Keratinocyte (primary cell): ENCODE results near the gene BORCS6. TPM values are rescaled to one million over a fixed set of nuclear protein-coding genes. Genes with fewer than 3 reads are reported as not detected.
A peak's percentile ranks its signal among the peaks of the same experiment; 100 is the strongest.
"Not testable (repeated sequence)": the region's sequence is repeated elsewhere in the genome, so short reads cannot be mapped to it uniquely, and the experiment has no call there.

Experiments used
- DNase-seq: peaks from one replicate; pipeline ENCODE4 v3.0.0-alpha.2; 2011; ENCODE audit warnings: low read depth, missing footprints, low spot score
- FAIRE-seq: peaks from 2 replicates; lab custom pipeline; 2011; peaks lifted over from hg19 to GRCh38; lab: Jason Lieb, UNC
- H2AFZ ChIP-seq: 2 replicates; pipeline ENCODE4 v1.6.0; 2012; ENCODE audit warnings: low read length, control low read depth, inconsistent platforms; ENCODE audit not compliant: control insufficient read depth
- H3K27ac ChIP-seq: 2 replicates; pipeline ENCODE4 v1.5.1; 2011; ENCODE audit warnings: low read length; ENCODE audit not compliant: control insufficient read depth, insufficient read depth
- H3K27me3 ChIP-seq: 3 replicates; pipeline ENCODE4 v1.6.0; 2011; ENCODE audit warnings: low read length; ENCODE audit not compliant: control insufficient read depth, insufficient read depth; ENCODE audit errors: extremely low read depth
- H3K36me3 ChIP-seq, 2 experiments: 2 replicates in 1 of 2; 3 replicates in 1 of 2; pipeline ENCODE4 v1.5.1; 2011; ENCODE audit warnings: low read length in 2 of 2, mild to moderate bottlenecking in 1 of 2; ENCODE audit not compliant: control insufficient read depth in 2 of 2, insufficient read depth in 2 of 2; ENCODE audit errors: extremely low read depth in 1 of 2
- H3K4me1 ChIP-seq: 3 replicates; pipeline ENCODE4 v1.5.1; 2011; ENCODE audit warnings: low read length; ENCODE audit not compliant: control insufficient read depth, insufficient read depth; ENCODE audit errors: extremely low read depth
- H3K4me2 ChIP-seq: 3 replicates; pipeline ENCODE4 v1.6.0; 2011; ENCODE audit warnings: low read depth, low read length; ENCODE audit not compliant: control insufficient read depth, insufficient read depth; ENCODE audit errors: extremely low read depth
- H3K4me3 ChIP-seq, 3 experiments: fragments of 200-600 bp in 1 of 3; sonication (generic) in 1 of 3; 2 replicates in 2 of 3; 3 replicates in 1 of 3; pipeline ENCODE4 v1.5.1; 2011 to 2016; ENCODE audit warnings: low read length in 3 of 3, mild to moderate bottlenecking in 3 of 3, control low read depth in 2 of 3, inconsistent platforms in 1 of 3, low read depth in 1 of 3, mixed read lengths in 1 of 3, mixed run types in 1 of 3, moderate library complexity in 1 of 3; ENCODE audit not compliant: control insufficient read depth in 2 of 3, insufficient read depth in 2 of 3; ENCODE audit errors: extremely low read depth in 1 of 3
- H3K79me2 ChIP-seq: 2 replicates; pipeline ENCODE4 v1.6.0; 2012; ENCODE audit warnings: low read length; ENCODE audit not compliant: control insufficient read depth, insufficient read depth
- H3K9ac ChIP-seq: 3 replicates; pipeline ENCODE4 v1.6.0; 2011; ENCODE audit warnings: low read length; ENCODE audit not compliant: control insufficient read depth, insufficient read depth; ENCODE audit errors: extremely low read depth
- H3K9me1 ChIP-seq: 3 replicates; pipeline ENCODE4 v1.6.0; 2011; ENCODE audit warnings: low read length; ENCODE audit not compliant: control insufficient read depth, insufficient read depth; ENCODE audit errors: extremely low read depth
- H3K9me3 ChIP-seq: 2 replicates; pipeline ENCODE4 v1.5.1; 2012; ENCODE audit warnings: low read depth, low read length; ENCODE audit not compliant: control insufficient read depth
- H4K20me1 ChIP-seq: 3 replicates; pipeline ENCODE4 v1.6.0; 2011; ENCODE audit warnings: low read length; ENCODE audit not compliant: control insufficient read depth, insufficient read depth; ENCODE audit errors: extremely low read depth
- EZH2 ChIP-seq: IDR thresholded peaks from one replicate; pipeline ENCODE4 v1.6.1; 2012; ENCODE audit warnings: inconsistent platforms, mild to moderate bottlenecking, low read length, moderate library complexity
- dilution Hi-C: fragments of 300-500 bp; cut with MboI; formaldehyde crosslinking; loops from one replicate; pipeline ENCODE4 v1.7.0; 2020; ENCODE audit warnings: low sequenced_read_pairs; ENCODE audit not compliant: extremely low pct_ligation_motif_present
- polyA plus RNA-seq, 5 experiments: library from polyadenylated mRNA; depleted of rRNA in 3 of 5; stranded (reverse) in 3 of 5; stranded (forward) in 1 of 5; unstranded in 1 of 5; fragments of >200 nt; gene quantifications; 1 replicate in 1 of 5; 2 replicates in 3 of 5; 3 replicates in 1 of 5; pipeline versions ENCODE4 v1.2.1 to v1.2.3, GENCODE V29; 2011 to 2012; ENCODE audit warnings: missing spikeins in 2 of 5, low read depth in 1 of 5, low replicate concordance in 1 of 5
- TF ChIP-seq, protein P1 (sequence below), 3 experiments: IDR thresholded peaks in 1 of 3; conservative IDR thresholded peaks in 1 of 3; optimal IDR thresholded peaks in 1 of 3; 2 replicates in 2 of 3; 3 replicates in 1 of 3; pipeline versions ENCODE3 to v1.5.1; 2011; ENCODE audit warnings: low read length in 3 of 3, mild to moderate bottlenecking in 3 of 3, moderate library complexity in 2 of 3, control low read depth in 1 of 3, inconsistent platforms in 1 of 3; ENCODE audit not compliant: insufficient read depth in 2 of 3; ENCODE audit errors: extremely low read depth in 1 of 3

Gene BORCS6
- polyA plus RNA-seq, 1 donor (not counting 4 experiments of a cell fraction or from before 2014, with no cell fraction given), result 4.2 TPM

GRCh38 chr17:8173871-8174322 lies 16.1 kb downstream of the BORCS6 start:
- FAIRE-seq, result no peak
- Histone ChIP-seq H3K4me1 (peaks cover 20% of the 10 kb centered on the region), H3K4me2 (peak overlapping the region; percentile 94), H2AFZ (peak overlapping the region; percentile 71), H4K20me1 (no peaks in the 10 kb centered on the region), H3K9me3 (no peaks in the 10 kb centered on the region), H3K27ac (peak overlapping the region; percentile 95), H3K36me3 (no peaks in the 10 kb centered on the region), H3K27me3 (no peaks in the 10 kb centered on the region), H3K9me1 (no peaks in the 10 kb centered on the region), H3K79me2 (peaks cover 6% of the 10 kb centered on the region), H3K4me3 (peak overlapping the region; percentile 44 to 68 (median 60)), H3K9ac (peak overlapping the region; percentile 80)
- TF ChIP-seq, protein P1, sequence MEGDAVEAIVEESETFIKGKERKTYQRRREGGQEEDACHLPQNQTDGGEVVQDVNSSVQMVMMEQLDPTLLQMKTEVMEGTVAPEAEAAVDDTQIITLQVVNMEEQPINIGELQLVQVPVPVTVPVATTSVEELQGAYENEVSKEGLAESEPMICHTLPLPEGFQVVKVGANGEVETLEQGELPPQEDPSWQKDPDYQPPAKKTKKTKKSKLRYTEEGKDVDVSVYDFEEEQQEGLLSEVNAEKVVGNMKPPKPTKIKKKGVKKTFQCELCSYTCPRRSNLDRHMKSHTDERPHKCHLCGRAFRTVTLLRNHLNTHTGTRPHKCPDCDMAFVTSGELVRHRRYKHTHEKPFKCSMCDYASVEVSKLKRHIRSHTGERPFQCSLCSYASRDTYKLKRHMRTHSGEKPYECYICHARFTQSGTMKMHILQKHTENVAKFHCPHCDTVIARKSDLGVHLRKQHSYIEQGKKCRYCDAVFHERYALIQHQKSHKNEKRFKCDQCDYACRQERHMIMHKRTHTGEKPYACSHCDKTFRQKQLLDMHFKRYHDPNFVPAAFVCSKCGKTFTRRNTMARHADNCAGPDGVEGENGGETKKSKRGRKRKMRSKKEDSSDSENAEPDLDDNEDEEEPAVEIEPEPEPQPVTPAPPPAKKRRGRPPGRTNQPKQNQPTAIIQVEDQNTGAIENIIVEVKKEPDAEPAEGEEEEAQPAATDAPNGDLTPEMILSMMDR (optimal IDR thresholded peaks at IDR 0.05 in 1 of 3, IDR thresholded peaks at IDR 0.05 in 1 of 3, conservative IDR thresholded peaks at IDR 0.05 in 1 of 3; ENCODE audit: extremely low read depth in 1 of 3, insufficient read depth in 2 of 3, low read length in 3 of 3), result no peak
- dilution Hi-C loops, result no loop called here
- DNase-seq, result no peak

GRCh38 chr17:8173056-8173870 lies 16.7 kb downstream of the BORCS6 start:
- peaks cover 6% of the 10 kb centered on the region for H3K79me2 ChIP-seq
- H3K36me3 ChIP-seq, result no peaks in the 10 kb centered on the region
- H4K20me1 ChIP-seq, result no peaks in the 10 kb centered on the region
- FAIRE-seq (peak; percentile 73), DNase-seq (no peak)
- peak overlapping the region; percentile 94 for H3K4me2 ChIP-seq
- no peak overlapping the region for H2AFZ ChIP-seq
- H3K9me3 ChIP-seq, result no peaks in the 10 kb centered on the region
- TF ChIP-seq, protein P1 (optimal IDR thresholded peaks at IDR 0.05 in 1 of 3, IDR thresholded peaks at IDR 0.05 in 1 of 3, conservative IDR thresholded peaks at IDR 0.05 in 1 of 3; ENCODE audit: extremely low read depth in 1 of 3, insufficient read depth in 2 of 3, low read length in 3 of 3), result peak in 1 of 3 experiments; percentile 23
- no peak for TF ChIP-seq EZH2
- no peaks in the 10 kb centered on the region for H3K9me1 ChIP-seq
- H3K4me1 ChIP-seq, result peaks cover 20% of the 10 kb centered on the region
- H3K27me3 ChIP-seq, result no peaks in the 10 kb centered on the region
- peak overlapping the region; percentile 80 for H3K9ac ChIP-seq
- peak overlapping the region; percentile 95 for H3K27ac ChIP-seq
- dilution Hi-C loops, result no loop called here
- peak overlapping the region; percentile 44 to 68 (median 60) for H3K4me3 ChIP-seq

DNA sequence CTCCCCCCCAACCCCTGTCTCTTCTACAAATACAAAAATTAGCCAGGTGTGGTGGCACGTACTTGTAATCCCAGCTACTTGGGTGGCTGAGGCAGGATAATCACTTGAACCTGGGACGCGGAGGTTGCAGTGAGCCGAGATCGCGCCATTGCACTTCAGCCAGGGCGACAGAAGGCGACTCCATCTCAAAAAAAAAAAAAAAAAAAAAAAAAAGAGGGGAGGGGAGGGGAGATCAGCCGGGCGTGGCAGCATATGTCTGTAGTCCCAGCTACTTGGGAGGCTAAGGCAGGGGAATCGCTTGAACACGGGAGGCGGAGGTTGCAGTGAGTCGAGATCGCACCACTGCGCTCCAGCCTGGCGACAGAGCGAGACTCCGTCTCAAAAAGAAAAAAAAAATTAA lies 19.8 kb downstream of the BORCS6 start:
- not testable (repeated sequence) for FAIRE-seq, H3K27me3 ChIP-seq, H3K9me3 ChIP-seq

More for the DNA sequence above, 19.8 kb downstream of the BORCS6 start:
- H2AFZ ChIP-seq, H3K4me3 ChIP-seq, H3K27ac ChIP-seq, H3K4me2 ChIP-seq, H3K79me2 ChIP-seq, H4K20me1 ChIP-seq, H3K36me3 ChIP-seq, H3K9ac ChIP-seq, DNase-seq, dilution Hi-C loops, H3K9me1 ChIP-seq: not testable (repeated sequence)
- peaks cover 20% of the 10 kb centered on the region for H3K4me1 ChIP-seq
